Liver (tissue), 9 donors: ENCODE data around the gene STARD3NL. TPM values are rescaled to one million over a fixed set of nuclear protein-coding genes. Genes with fewer than 3 reads are reported as not detected.
"Not testable (repeated sequence)": the region's sequence is repeated elsewhere in the genome, so short reads cannot be mapped to it uniquely, and the experiment has no call there.

Experiments used
- DNase-seq: peaks from one replicate; pipeline ENCODE4 v3.0.0-alpha.2; 2017; ENCODE audit warnings: low spot score
- H3K27ac ChIP-seq, 2 donors: one replicate each; pipeline ENCODE4 v1.7.0; 2013; ENCODE audit warnings: inconsistent platforms in 2 of 2, low read length in 2 of 2, control low read depth in 1 of 2, low read depth in 1 of 2, mild to moderate bottlenecking in 1 of 2
- H3K27me3 ChIP-seq, 4 donors: one replicate each; pipeline versions ENCODE4 v1.6.1 to v1.7.0; 2013; ENCODE audit warnings: low read length in 3 of 4, inconsistent platforms in 1 of 4, mild to moderate bottlenecking in 1 of 4, moderate library complexity in 1 of 4; ENCODE audit not compliant: control insufficient read depth in 4 of 4, insufficient read depth in 4 of 4
- H3K36me3 ChIP-seq, 4 donors: one replicate each; pipeline versions ENCODE4 v1.6.1 to v1.7.0; 2013; ENCODE audit warnings: low read length in 3 of 4, mild to moderate bottlenecking in 3 of 4, low read depth in 1 of 4, moderate library complexity in 1 of 4; ENCODE audit not compliant: control insufficient read depth in 4 of 4, insufficient read depth in 3 of 4
- H3K4me1 ChIP-seq, 4 donors: one replicate each; pipeline versions ENCODE4 v1.6.1 to v1.7.0; 2013; ENCODE audit warnings: low read length in 3 of 4, mild to moderate bottlenecking in 3 of 4, moderate library complexity in 1 of 4; ENCODE audit not compliant: control insufficient read depth in 4 of 4, insufficient read depth in 4 of 4
- H3K4me3 ChIP-seq, 3 donors: one replicate each; pipeline versions ENCODE4 v1.6.1 to v1.7.0; 2013; ENCODE audit warnings: low read length in 3 of 3, control low read depth in 1 of 3, low read depth in 1 of 3, mild to moderate bottlenecking in 1 of 3
- H3K9ac ChIP-seq, 2 donors: one replicate each; pipeline ENCODE4 v1.7.0; 2013; ENCODE audit warnings: low read length in 2 of 2, mild to moderate bottlenecking in 2 of 2, moderate library complexity in 2 of 2, control low read depth in 1 of 2, low read depth in 1 of 2
- H3K9me3 ChIP-seq, 4 donors: one replicate each; pipeline versions ENCODE4 v1.6.1 to v1.7.0; 2013; ENCODE audit warnings: low read length in 3 of 4; ENCODE audit not compliant: control insufficient read depth in 4 of 4
- ATF3 ChIP-seq: IDR thresholded peaks from 2 replicates; pipeline ENCODE4 v1.6.1; 2016; ENCODE audit warnings: antibody characterized with exemption
- CTCF ChIP-seq: fragments of 150-350 bp; IDR thresholded peaks from 2 replicates; pipeline ENCODE4 v1.5.1; 2017; ENCODE audit warnings: improper control_type of control experiment, low read depth, low read length; ENCODE audit not compliant: missing input control
- EGR1 ChIP-seq, 2 donors: IDR thresholded peaks; 2 replicates each; pipeline ENCODE4 v1.6.1; 2016 to 2018; ENCODE audit warnings: antibody characterized with exemption in 2 of 2, low read depth in 2 of 2
- FOXA1 ChIP-seq: IDR thresholded peaks from 2 replicates; pipeline ENCODE4 v1.6.1; 2016; ENCODE audit warnings: antibody characterized with exemption
- FOXA2 ChIP-seq: IDR thresholded peaks from 2 replicates; pipeline ENCODE4 v1.6.1; 2016; ENCODE audit warnings: antibody characterized with exemption
- GABPA ChIP-seq, 2 donors: IDR thresholded peaks in 1 of 2; conservative IDR thresholded peaks in 1 of 2; 2 replicates each; pipeline ENCODE4 v1.6.1; 2016; ENCODE audit warnings: antibody characterized with exemption in 2 of 2, mild to moderate bottlenecking in 1 of 2, moderate library complexity in 1 of 2
- HNF4A ChIP-seq, 2 donors: conservative IDR thresholded peaks; 2 replicates each; pipeline ENCODE4 v1.6.1; 2016; ENCODE audit warnings: antibody characterized with exemption in 2 of 2, mild to moderate bottlenecking in 2 of 2
- HNF4G ChIP-seq: IDR thresholded peaks from 2 replicates; pipeline ENCODE4 v1.6.1; 2016; ENCODE audit warnings: antibody characterized with exemption
- JUND ChIP-seq, 2 donors: IDR thresholded peaks; 2 replicates each; pipeline ENCODE4 v1.6.1; 2016; ENCODE audit warnings: antibody characterized with exemption in 2 of 2
- NR2F2 ChIP-seq: IDR thresholded peaks from 2 replicates; pipeline ENCODE4 v1.6.1; 2016; ENCODE audit warnings: antibody characterized with exemption
- RXRA ChIP-seq, 2 donors: IDR thresholded peaks; 2 replicates each; pipeline ENCODE4 v1.6.1; 2017 to 2018; ENCODE audit warnings: antibody characterized with exemption in 2 of 2, mild to moderate bottlenecking in 1 of 2
- SP1 ChIP-seq: IDR thresholded peaks from 2 replicates; pipeline ENCODE4 v1.6.1; 2018; ENCODE audit warnings: antibody characterized with exemption, mild to moderate bottlenecking
- TAF1 ChIP-seq: conservative IDR thresholded peaks from 2 replicates; pipeline ENCODE4 v1.6.1; 2016; ENCODE audit warnings: antibody characterized with exemption, mild to moderate bottlenecking
- YY1 ChIP-seq: IDR thresholded peaks from 2 replicates; pipeline ENCODE4 v1.6.1; 2016; ENCODE audit warnings: antibody characterized with exemption, mild to moderate bottlenecking
- ZBTB33 ChIP-seq: IDR thresholded peaks from 2 replicates; pipeline ENCODE4 v1.6.1; 2016; ENCODE audit warnings: antibody characterized with exemption
- WGBS: extraction: QIAGEN DNeasy Blood & Tissue Kit; methylation state at CpG from one replicate; pipeline ENCODE4 v1.1.7; 2013; 5-methylcytosine and 5-hydroxymethylcytosine counted together
- polyA plus RNA-seq, 2 donors: library from polyadenylated mRNA; stranded (reverse) in 1 of 2; unstranded in 1 of 2; fragments of 200-250 nt in 1 of 2; fragments of >200 nt in 1 of 2; fragmentation: Nextera tagmentation in 1 of 2; extraction: Ambion mirVana in 1 of 2; gene quantifications; one replicate each; pipeline versions ENCODE4 v1.2.1 to v1.2.3, GENCODE V29; 2013 to 2015
- total RNA-seq, 2 donors: library from RNA; depleted of rRNA; stranded (reverse); fragments of >200 nt; gene quantifications; one replicate each; pipeline ENCODE4 v1.2.3, GENCODE V29; 2014
- TF ChIP-seq, protein P1 (sequence below): IDR thresholded peaks from 2 replicates; pipeline ENCODE4 v1.6.1; 2016; ENCODE audit warnings: antibody characterized with exemption
- TF ChIP-seq, protein P2 (sequence below): IDR thresholded peaks from 2 replicates; pipeline ENCODE4 v1.6.1; 2016; ENCODE audit warnings: antibody characterized with exemption, mild to moderate bottlenecking
- donor health status: healthy.
- donor health status: healthy.
- donor health status: healthy.
- donor health status: healthy.
- donor health status: healthy.

STARD3NL gene
- total and polyA plus RNA-seq, 4 donors = 9.1 to 25.1 (median 10.2) TPM

GRCh38 chr7:38249849-38250248, 71.8 kb downstream of the STARD3NL start:
- not testable (repeated sequence) for H3K9ac ChIP-seq, H3K4me3 ChIP-seq, H3K9me3 ChIP-seq, H3K4me1 ChIP-seq, H3K27ac ChIP-seq, DNase-seq, H3K36me3 ChIP-seq, H3K27me3 ChIP-seq
- WGBS = 68% methylated on average over 3 of the region's 3 CpGs

DNA sequence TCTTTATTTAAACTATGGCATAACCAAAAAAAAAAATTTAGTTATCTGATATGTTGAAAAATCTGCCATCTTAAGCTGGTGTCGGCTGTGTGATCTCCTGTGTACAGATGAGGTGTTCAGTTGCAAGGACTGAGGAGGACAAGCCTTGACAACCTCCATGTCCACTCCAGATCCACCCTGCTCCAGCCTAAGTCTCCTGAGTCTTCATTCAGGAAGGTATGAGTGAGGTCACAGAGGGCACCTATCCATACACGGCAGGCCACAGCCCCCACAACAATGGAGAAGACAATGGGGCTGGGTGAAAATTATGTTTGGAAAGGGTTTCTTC, 79.3 kb downstream of the STARD3NL start:
- Histone ChIP-seq H3K27ac (no peak overlapping the region), H3K36me3 (no peaks in the 10 kb centered on the region), H3K9me3 (no peaks in the 10 kb centered on the region), H3K27me3 (no peaks in the 10 kb centered on the region), H3K4me1 (no peaks in the 10 kb centered on the region), H3K4me3 (no peak overlapping the region), H3K9ac (no peak overlapping the region)
- WGBS = 78% methylated on average over 2 of the region's 2 CpGs
- TF ChIP-seq FOXA2 = no peak
- TF ChIP-seq NR2F2 = no peak
- TF ChIP-seq JUND (IDR thresholded peaks at IDR 0.05) = no peak
- no peak for TF ChIP-seq YY1
- TF ChIP-seq RXRA (IDR thresholded peaks at IDR 0.05) = no peak
- TF ChIP-seq ZBTB33 = no peak
- TF ChIP-seq GABPA (IDR thresholded peaks at IDR 0.05 in 1 of 2, conservative IDR thresholded peaks at IDR 0.05 in 1 of 2) = no peak
- TF ChIP-seq, protein P1, sequence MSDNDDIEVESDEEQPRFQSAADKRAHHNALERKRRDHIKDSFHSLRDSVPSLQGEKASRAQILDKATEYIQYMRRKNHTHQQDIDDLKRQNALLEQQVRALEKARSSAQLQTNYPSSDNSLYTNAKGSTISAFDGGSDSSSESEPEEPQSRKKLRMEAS = no peak
- no peak for TF ChIP-seq HNF4A (conservative IDR thresholded peaks at IDR 0.05)
- no peak for TF ChIP-seq FOXA1
- no peak for TF ChIP-seq HNF4G
- TF ChIP-seq EGR1 (IDR thresholded peaks at IDR 0.05; ENCODE audit: low read depth in 2 of 2) = no peak
- no peak for TF ChIP-seq TAF1
- no peak for TF ChIP-seq CTCF
- TF ChIP-seq SP1 = no peak
- TF ChIP-seq, protein P2, sequence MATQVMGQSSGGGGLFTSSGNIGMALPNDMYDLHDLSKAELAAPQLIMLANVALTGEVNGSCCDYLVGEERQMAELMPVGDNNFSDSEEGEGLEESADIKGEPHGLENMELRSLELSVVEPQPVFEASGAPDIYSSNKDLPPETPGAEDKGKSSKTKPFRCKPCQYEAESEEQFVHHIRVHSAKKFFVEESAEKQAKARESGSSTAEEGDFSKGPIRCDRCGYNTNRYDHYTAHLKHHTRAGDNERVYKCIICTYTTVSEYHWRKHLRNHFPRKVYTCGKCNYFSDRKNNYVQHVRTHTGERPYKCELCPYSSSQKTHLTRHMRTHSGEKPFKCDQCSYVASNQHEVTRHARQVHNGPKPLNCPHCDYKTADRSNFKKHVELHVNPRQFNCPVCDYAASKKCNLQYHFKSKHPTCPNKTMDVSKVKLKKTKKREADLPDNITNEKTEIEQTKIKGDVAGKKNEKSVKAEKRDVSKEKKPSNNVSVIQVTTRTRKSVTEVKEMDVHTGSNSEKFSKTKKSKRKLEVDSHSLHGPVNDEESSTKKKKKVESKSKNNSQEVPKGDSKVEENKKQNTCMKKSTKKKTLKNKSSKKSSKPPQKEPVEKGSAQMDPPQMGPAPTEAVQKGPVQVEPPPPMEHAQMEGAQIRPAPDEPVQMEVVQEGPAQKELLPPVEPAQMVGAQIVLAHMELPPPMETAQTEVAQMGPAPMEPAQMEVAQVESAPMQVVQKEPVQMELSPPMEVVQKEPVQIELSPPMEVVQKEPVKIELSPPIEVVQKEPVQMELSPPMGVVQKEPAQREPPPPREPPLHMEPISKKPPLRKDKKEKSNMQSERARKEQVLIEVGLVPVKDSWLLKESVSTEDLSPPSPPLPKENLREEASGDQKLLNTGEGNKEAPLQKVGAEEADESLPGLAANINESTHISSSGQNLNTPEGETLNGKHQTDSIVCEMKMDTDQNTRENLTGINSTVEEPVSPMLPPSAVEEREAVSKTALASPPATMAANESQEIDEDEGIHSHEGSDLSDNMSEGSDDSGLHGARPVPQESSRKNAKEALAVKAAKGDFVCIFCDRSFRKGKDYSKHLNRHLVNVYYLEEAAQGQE = no peak
- no peak for TF ChIP-seq ATF3
- no peak for DNase-seq

DNA sequence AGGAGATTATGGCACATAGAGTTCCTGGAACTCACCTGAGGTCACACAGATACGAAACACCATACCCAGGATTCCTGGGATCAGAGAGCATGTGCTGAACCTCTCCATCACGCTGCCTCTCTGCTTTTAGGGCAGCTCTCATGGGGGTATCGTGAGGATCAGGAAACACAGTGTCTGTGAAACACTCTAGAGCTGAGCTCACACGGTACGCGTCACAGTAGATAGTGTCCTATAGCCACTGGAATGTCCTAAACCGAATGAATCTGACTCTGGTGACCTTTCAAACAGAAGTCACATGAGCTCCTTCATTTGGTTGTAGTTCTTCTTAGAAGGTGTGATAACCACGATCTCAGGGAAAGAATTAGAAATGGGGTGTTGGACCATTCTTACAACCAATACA, 81.1 kb downstream of the STARD3NL start:
- H3K4me3 ChIP-seq, H3K27ac ChIP-seq, DNase-seq, H3K36me3 ChIP-seq, H3K27me3 ChIP-seq, H3K9ac ChIP-seq, H3K9me3 ChIP-seq, H3K4me1 ChIP-seq: not testable (repeated sequence)
- 79% methylated on average over 8 of the region's 8 CpGs for WGBS

- not testable (repeated sequence) for H3K27ac ChIP-seq, H3K4me1 ChIP-seq, H3K36me3 ChIP-seq, H3K9ac ChIP-seq, DNase-seq, H3K9me3 ChIP-seq, H3K4me3 ChIP-seq, H3K27me3 ChIP-seq
- 87% methylated on average over 12 of the region's 12 CpGs for WGBS
Measured at GRCh38 chr7:38261601-38262000, 83.6 kb downstream of the STARD3NL start.
